ENCODE results near the gene NEURL1B.
A peak's percentile ranks its signal among the peaks of the same experiment; 100 is the strongest.

The NEURL1B gene

GRCh38 chr5:172681421-172681820 lies 40.4 kb downstream of the NEURL1B start:
- no peak for DNase-seq

- no peak for DNase-seq
Measured at GRCh38 chr5:172683264-172683644, 42.2 kb downstream of the NEURL1B start.

GRCh38 chr5:172683645-172684471 lies 42.8 kb downstream of the NEURL1B start:
- no peak for DNase-seq

GRCh38 chr5:172685091-172685490 lies 44.0 kb downstream of the NEURL1B start:
- DNase-seq = no peak

- DNase-seq = no peak
Measured at GRCh38 chr5:172686111-172686510, 45.0 kb downstream of the NEURL1B start.

- no peak for DNase-seq
Measured at GRCh38 chr5:172686539-172687390, 45.7 kb downstream of the NEURL1B start.

GRCh38 chr5:172687940-172688339 lies 46.9 kb downstream of the NEURL1B start:
- DNase-seq = no peak

- no peak for DNase-seq
Measured at GRCh38 chr5:172688349-172689217, 47.5 kb downstream of the NEURL1B start.

GRCh38 chr5:172689218-172689572 lies 48.1 kb downstream of the NEURL1B start:
- DNase-seq = no peak

- DNase-seq = no peak
Measured at GRCh38 chr5:172689801-172690200, 48.7 kb downstream of the NEURL1B start.

- no peak for DNase-seq
Measured at GRCh38 chr5:172690258-172691075, 49.4 kb downstream of the NEURL1B start.

GRCh38 chr5:172691886-172692285 lies 50.8 kb downstream of the NEURL1B start:
- DNase-seq = no peak

GRCh38 chr5:172692451-172692850 lies 51.4 kb downstream of the NEURL1B start:
- DNase-seq = no peak

GRCh38 chr5:172692981-172693380 lies 51.9 kb downstream of the NEURL1B start:
- no peak for DNase-seq

- no peak for DNase-seq
Measured at GRCh38 chr5:172694061-172694460, 53.0 kb downstream of the NEURL1B start.

GRCh38 chr5:172694541-172694940 lies 53.5 kb downstream of the NEURL1B start:
- no peak for DNase-seq

- no peak for DNase-seq
Measured at GRCh38 chr5:172695232-172696054, 54.4 kb downstream of the NEURL1B start.

- no peak for DNase-seq
Measured at GRCh38 chr5:172696171-172696849, 55.2 kb downstream of the NEURL1B start.

GRCh38 chr5:172697123-172698121 lies 56.4 kb downstream of the NEURL1B start:
- DNase-seq = peak; percentile 81
